ENCODE data around the gene PKP3. TPM values are rescaled to one million over a fixed set of nuclear protein-coding genes. Genes with fewer than 3 reads are reported as not detected.
"Not testable (repeated sequence)": the region's sequence is repeated elsewhere in the genome, so short reads cannot be mapped to it uniquely, and the experiment has no call there.

PKP3 gene
- total RNA-seq, 2 experiments from 2014 or later, result not detected

DNA sequence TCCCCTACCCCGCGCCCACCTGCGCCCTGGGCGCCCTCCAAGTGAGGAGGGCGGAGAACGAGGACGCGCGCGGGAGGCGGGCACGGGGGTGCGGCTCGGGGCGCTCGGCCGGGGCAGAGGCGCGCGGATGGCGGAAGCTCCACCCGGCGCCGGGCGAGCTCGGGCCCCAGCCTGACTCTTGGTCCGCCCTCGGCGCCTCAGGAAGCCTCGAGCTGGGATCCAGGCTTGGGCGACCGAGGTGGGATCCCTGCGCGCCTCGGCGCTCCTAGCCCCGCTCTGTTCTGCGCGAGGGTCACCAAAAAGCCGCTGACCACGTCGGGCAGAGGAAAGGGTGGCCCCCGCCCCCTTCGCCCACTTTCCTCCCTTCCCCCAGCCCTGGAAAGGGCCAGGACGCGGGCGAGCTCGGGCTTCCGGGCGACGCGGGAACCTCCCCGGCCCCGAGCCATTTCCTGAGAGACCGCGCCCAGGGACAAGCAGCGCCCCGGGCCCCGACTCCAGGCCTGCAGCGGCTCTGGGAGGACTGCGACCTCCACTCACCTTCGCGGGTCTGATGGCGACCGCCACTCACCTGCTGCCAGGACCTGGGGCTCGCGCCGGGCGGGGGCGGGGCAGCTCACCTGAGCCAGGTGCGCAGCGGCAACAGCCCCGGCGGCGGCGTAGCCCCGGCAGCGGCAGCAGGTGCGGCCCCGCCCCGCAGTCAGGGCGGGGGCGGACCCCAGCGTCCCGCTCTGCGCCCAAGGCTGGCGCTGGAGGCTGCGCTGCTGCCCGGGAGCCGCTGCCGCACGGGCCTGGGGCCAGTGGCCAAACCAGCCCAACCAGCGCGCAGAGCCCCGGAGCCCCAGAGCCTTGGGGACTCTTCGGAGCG, 23.0 kb downstream of the PKP3 start:
- H3K4me3 Mint-ChIP-seq, result peak overlapping the region; percentile 76
- no peaks in the 10 kb centered on the region for H3K36me3 Mint-ChIP-seq
- H3K4me1 Mint-ChIP-seq, result peaks cover 25% of the 10 kb centered on the region

DNA sequence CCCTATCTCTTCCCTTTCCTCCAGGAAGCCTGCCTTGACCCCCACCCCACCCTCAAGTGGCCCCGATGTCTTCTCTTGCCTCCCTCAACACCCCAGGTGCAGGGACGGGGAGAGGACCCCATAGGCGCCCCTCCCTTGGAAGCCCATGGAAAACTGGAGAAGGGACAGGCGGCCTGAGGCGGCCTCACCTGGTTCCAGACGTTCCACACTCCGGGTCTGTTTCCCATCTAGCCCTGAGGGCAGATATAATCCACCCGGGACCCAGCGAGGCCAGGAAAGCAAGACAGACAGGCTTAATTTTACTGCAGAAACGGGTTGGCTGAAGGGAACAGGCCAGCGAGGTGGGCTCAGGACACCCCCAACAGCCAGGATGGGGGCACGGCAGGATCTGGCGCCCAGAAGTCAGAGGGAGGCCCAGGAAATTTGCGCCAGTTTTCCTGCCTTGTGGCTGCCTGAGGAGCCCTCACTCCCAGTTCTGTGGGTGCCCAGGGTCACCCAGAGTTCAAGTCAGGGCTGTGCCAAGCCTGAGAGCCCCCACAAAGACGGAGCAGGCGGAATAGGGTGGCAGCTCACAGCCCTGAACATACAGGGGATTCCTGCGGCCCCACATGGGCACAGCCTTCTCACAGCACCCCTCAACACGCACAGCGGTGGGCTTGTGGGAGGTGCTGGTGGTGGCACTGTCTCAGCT, 23.8 kb downstream of the PKP3 start:
- Mint-ChIP-seq H3K4me3 (peak overlapping the region; percentile 70), H3K4me1 (peaks cover 25% of the 10 kb centered on the region), H3K36me3 (peaks cover under 1% of the 10 kb centered on the region), H3K27ac (no peak overlapping the region), H3K27me3 (no peaks in the 10 kb centered on the region), H3K9me3 (no peaks in the 10 kb centered on the region)
- DNase-seq, result no peak

More for the DNA sequence above, 23.0 kb downstream of the PKP3 start:
- Mint-ChIP-seq H3K27ac (no peak overlapping the region), H3K27me3 (no peaks in the 10 kb centered on the region), H3K9me3 (no peaks in the 10 kb centered on the region)
- DNase-seq, result peak; percentile 60

DNA sequence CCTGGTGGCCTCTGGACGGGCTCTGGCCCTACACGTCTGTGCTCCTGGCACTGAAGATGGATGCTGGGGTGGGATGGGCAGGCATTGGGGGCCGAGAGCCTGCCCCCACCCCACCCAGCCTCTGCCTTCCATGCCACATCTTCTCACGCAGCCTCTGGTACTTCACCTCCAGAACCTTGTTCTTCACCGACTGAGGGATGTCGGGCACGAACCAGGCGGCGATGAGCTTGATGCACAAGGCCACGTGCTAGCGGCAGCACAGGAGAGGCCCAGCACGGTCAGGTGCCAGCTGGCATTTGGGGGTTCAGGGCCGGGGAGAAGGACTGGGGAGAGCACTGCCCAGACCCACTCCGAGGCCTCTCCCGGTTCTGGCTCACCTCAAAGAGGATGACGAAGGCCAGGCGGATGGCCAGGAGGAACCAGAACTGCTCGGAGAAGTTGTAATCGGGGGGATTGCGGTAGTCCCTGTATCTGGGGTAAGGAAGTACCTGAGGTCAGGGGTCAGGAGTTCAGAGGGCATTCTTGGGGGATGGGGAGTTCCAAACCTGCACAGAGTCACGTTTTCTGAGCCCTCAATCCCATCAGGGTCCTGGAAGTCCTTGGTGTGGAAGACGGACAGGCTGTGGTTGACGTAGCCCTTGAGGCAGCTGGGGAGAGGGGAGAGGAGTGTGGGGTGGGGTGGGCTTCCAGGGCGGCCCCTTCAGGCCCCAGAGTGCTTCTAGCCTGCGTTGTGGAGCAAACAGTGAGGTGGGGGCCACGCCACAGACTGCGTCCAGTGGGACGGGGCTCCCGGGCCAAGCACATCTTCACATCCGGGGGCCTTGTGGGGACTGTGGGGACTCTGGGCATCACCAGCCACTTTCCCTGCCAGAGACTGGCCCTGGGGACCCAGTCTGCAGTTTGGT, 24.6 kb downstream of the PKP3 start:
- Mint-ChIP-seq H3K4me1 (peaks cover 18% of the 10 kb centered on the region), H3K27ac (no peak overlapping the region), H3K36me3 (peaks cover 4% of the 10 kb centered on the region), H3K9me3 (no peaks in the 10 kb centered on the region), H3K27me3 (no peaks in the 10 kb centered on the region), H3K4me3 (no peak overlapping the region)
- no peak for DNase-seq

DNA sequence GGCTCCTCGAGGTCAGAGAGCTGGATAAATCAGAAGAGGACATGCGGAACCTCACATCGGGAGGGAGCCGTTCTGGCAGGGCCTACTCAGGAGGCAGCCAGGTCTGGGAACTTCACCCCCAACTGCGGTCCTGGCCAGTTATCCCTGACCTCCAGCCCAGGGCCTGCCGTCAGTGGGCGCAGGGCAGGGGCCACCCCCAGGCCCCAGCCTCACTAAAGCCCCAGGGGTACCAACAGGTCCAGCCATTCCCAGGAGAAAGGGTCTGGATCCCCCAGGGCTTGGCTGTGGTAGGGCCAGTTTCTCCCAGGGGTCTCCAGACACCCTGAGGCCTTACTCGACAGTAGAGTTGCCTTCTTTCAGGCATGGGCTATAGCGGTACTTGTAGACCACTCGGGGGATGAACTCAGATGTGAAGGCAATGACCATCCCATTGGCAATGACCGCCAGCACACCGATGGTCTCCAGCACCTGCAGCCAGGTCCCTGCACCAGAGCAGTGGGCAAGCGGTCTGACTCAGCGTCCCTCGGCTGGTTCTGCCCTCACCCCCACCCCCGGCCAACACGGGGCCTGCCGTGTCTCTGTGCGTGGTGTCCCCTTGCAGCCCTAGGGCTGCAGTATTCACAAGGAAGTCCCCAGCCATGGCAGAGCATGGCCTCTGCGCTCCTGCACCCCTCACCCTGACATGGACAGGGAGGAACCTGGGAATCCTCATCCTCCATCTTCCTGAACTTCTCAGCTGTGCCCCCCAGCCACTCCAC, 25.4 kb downstream of the PKP3 start:
- H3K27me3 Mint-ChIP-seq, result no peaks in the 10 kb centered on the region
- H3K4me3 Mint-ChIP-seq, result no peak overlapping the region
- DNase-seq, result no peak
- peaks cover 6% of the 10 kb centered on the region for H3K36me3 Mint-ChIP-seq
- H3K9me3 Mint-ChIP-seq, result no peaks in the 10 kb centered on the region
- H3K4me1 Mint-ChIP-seq, result peaks cover 15% of the 10 kb centered on the region
- H3K27ac Mint-ChIP-seq, result no peak overlapping the region

DNA sequence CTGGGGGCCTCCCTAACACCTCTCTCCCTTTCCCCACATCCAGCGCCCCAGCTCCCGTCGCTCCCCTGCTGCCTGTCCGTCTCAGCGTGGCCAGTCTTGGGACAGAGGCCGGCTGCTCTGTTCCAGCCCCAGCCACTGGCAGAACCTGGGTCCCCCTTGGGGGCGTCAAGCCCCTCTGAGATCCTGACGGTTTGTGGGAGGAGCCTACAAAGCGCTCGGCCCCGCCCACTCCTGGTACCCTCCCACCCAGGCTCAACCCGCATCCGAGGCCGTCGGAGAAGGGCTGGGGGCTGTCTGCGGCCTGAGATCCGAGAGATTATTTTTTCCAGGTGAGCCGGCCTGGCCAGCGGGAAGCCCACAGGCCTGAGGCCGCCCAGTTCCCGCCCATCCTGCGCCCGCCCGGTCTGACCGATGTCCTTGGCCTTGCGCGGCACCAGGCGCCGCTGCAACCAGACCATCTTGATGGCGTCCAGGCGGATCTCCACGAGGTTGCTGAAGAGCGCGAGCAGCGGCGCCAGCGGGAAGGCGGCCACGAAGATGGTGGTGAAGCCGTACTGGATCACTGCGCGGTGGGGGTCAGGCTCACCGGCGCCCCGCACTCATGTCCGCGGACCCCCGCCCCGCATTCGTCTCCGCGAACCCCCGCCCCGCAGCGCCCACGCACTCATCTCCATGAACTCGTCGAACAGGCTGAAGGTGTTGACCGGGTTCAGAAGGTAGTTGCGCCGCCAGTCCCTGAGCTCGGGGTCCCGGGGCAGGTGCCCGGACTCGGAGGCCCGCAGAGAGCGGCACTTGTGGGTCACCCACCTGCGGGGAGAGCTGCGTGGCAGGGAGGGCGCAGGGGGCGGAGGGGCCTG, 26.3 kb downstream of the PKP3 start:
- DNase-seq, result no peak
- Mint-ChIP-seq H3K9me3 (no peaks in the 10 kb centered on the region), H3K27ac (no peak overlapping the region), H3K4me3 (no peak overlapping the region), H3K4me1 (peaks cover 8% of the 10 kb centered on the region), H3K27me3 (no peaks in the 10 kb centered on the region), H3K36me3 (peaks cover 11% of the 10 kb centered on the region)

DNA sequence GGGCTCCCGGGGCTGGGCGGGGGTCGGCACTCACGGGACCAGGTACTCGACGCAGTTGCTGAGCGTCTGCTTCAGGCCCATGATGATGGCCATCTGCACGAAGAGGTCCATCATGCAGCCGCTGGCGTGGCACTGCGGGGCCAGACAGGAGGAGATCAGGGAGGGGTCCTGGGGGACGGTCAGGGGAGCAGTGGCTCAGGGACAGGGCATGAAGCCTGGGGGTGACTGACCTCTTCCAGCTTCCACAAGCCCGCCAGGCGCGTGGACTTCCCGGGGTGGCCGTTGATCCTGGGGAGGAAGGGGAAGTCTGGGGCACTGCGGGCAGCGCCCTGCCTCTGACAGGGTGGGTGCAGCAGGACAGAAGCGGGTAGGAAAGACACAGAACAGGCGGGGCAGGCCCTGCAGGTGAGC, 26.9 kb downstream of the PKP3 start:
- DNase-seq, result no peak
- peaks cover 15% of the 10 kb centered on the region for H3K36me3 Mint-ChIP-seq
- H3K4me1 Mint-ChIP-seq, result peaks cover 4% of the 10 kb centered on the region
- no peak overlapping the region for H3K27ac Mint-ChIP-seq
- no peak overlapping the region for H3K4me3 Mint-ChIP-seq
- H3K9me3 Mint-ChIP-seq, result no peaks in the 10 kb centered on the region
- H3K27me3 Mint-ChIP-seq, result no peaks in the 10 kb centered on the region

DNA sequence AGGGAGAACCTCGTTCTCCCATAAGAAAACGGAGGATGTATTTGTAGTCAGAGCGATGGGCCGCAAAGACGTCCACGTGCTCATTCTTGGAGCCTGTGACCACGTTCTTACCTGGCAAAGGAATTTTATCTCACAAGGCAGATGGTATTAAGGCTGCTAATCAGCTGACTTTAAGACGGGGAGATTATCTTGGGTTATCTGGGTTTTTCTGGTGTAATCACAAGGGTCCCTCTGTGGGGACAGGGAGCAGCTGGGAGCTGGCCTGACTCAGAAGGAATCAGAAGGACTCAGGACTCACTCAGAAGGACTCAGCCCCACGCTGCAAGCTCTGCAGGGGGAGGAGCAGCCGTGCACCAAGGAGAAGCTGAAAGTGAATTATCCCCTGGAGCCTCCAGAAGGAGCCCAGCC, 28.2 kb downstream of the PKP3 start:
- H3K4me3 Mint-ChIP-seq, result no peak overlapping the region
- H3K27ac Mint-ChIP-seq, result no peak overlapping the region
- H3K27me3 Mint-ChIP-seq, result no peaks in the 10 kb centered on the region
- no peak for DNase-seq
- no peaks in the 10 kb centered on the region for H3K9me3 Mint-ChIP-seq
- peaks cover 15% of the 10 kb centered on the region for H3K36me3 Mint-ChIP-seq
- no peaks in the 10 kb centered on the region for H3K4me1 Mint-ChIP-seq

DNA sequence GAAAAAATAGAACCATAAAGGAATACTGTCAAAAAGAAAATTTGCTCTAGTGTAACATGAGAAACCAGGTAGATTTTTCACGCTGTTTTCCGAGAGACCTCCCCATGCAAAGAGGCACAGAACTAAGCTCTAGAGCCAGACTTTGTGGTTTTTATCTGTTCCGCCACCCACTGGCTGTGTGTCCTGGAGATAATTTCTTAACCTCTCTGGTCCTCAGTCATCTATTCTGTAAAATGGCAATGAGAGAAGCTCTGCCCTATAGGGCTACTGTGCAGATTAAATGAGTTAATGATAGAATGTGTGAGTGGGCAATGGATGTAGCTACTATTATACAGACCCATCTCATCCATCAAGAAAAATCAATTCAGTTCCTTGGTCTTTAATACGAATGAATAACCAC, 30.2 kb downstream of the PKP3 start:
- no peak for DNase-seq
- peaks cover 15% of the 10 kb centered on the region for H3K36me3 Mint-ChIP-seq
- H3K27ac Mint-ChIP-seq, result no peak overlapping the region
- H3K27me3 Mint-ChIP-seq, result no peaks in the 10 kb centered on the region
- H3K4me1 Mint-ChIP-seq, result no peaks in the 10 kb centered on the region
- no peaks in the 10 kb centered on the region for H3K9me3 Mint-ChIP-seq
- H3K4me3 Mint-ChIP-seq, result no peak overlapping the region

DNA sequence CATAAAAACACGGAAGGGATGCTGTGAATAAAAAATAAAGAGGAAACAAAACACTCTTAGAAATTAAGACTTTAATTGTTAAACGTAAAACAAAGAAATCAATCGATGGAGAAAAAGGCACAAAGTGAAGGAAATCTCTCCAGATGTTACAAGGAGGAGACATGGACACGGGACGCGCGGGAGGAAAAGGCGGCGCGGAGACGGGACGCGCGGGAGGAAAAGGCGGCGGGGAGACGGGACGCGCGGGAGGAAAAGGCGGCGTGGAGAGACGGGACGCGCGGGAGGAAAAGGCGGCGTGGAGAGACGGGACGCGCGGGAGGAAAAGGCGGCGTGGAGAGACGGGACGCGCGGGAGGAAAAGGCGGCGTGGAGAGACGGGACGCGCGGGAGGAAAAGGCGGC, 30.8 kb downstream of the PKP3 start:
- H3K4me1 Mint-ChIP-seq, H3K9me3 Mint-ChIP-seq, H3K27ac Mint-ChIP-seq, H3K4me3 Mint-ChIP-seq, DNase-seq, H3K27me3 Mint-ChIP-seq: not testable (repeated sequence)
- H3K36me3 Mint-ChIP-seq, result peaks cover 15% of the 10 kb centered on the region

DNA sequence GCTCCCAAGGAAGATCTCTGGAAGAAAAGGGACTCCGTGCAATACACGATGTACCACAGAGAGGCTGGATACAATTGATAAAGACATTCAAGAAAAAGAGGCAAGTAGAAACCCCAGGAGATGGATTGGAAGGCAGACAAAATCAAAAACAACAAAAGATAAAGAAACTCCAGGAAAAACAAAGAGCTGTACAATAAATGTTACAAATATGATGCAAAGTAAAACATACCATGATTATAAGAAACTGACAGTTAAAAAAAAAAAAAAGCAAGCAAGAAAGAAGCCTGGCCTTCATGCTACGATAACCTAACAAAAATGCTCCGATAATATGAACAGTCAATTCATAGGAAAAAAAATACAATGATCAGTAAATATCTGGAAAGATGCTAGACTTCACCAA, 31.3 kb downstream of the PKP3 start:
- H3K4me1 Mint-ChIP-seq, result no peaks in the 10 kb centered on the region
- no peaks in the 10 kb centered on the region for H3K27me3 Mint-ChIP-seq
- peaks cover 15% of the 10 kb centered on the region for H3K36me3 Mint-ChIP-seq
- no peak overlapping the region for H3K27ac Mint-ChIP-seq
- H3K4me3 Mint-ChIP-seq, result no peak overlapping the region
- no peaks in the 10 kb centered on the region for H3K9me3 Mint-ChIP-seq
- no peak for DNase-seq

DNA sequence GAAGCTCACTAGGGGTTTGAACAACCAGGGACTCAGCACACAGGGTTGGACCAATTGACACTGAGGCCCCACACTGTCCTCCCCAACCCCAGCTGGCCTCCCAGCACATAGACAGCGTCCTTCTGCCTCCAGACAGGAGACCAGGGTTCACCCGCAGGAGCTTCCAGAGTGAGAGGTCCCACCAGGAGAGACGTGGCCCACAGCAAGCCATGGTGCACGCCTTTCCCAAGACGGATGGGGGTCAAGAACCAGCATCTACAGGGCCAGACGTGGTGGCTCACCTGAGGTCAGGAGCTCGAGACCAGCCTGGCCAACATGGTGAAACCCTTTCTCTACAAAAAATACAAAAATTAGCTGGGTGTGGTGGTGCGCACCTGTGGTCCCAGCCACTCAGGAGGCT, 32.8 kb downstream of the PKP3 start:
- no peak overlapping the region for H3K27ac Mint-ChIP-seq

DNA sequence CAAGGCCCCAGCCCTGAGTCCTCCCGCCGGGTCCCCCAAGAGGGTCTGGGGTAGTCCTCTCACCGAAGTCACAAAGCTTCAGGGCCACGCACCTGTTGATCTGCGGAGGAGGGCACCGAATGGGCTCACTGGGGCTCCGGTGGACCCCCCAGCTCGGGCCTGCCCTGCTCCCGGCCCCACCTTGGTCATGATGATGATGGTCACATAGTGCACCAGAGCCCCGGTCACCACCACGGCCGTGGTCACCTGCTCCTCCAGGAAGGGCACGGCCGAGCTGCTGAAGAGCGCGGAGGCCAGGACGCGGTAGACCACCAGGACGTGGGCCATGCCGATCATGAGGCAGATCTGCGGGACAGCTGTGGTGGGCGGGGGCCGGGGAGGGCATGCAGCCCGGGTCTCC, 34.3 kb downstream of the PKP3 start:
- Mint-ChIP-seq H3K9me3 (no peaks in the 10 kb centered on the region), H3K36me3 (peaks cover 13% of the 10 kb centered on the region), H3K4me3 (no peak overlapping the region), H3K27me3 (no peaks in the 10 kb centered on the region), H3K27ac (no peak overlapping the region), H3K4me1 (no peaks in the 10 kb centered on the region)
- DNase-seq, result no peak

More for the DNA sequence above, 32.8 kb downstream of the PKP3 start:
- Mint-ChIP-seq H3K4me1 (no peaks in the 10 kb centered on the region), H3K27me3 (no peaks in the 10 kb centered on the region), H3K4me3 (no peak overlapping the region), H3K9me3 (no peaks in the 10 kb centered on the region), H3K36me3 (peaks cover 15% of the 10 kb centered on the region)
- no peak for DNase-seq

DNA sequence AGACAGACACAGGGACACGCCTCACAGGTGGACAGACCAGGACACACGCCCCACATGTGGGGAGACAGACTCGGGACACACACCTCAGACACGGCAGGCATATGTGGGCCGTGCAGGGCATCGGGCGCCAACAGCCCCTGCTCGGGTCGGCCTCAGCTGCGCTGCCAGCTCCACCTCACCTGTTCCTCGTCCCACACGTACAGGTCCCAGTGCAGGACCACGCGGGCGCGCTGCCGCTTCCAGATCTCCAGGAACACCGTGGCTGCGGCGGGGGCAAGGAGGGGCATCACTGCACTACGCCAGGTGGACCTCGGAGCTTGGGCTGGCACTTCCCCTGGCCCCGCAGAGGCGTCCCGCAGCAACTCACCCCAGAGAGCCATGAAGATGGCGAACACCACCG, 35.4 kb downstream of the PKP3 start:
- Mint-ChIP-seq H3K36me3 (peaks cover 12% of the 10 kb centered on the region), H3K9me3 (no peaks in the 10 kb centered on the region), H3K27ac (no peak overlapping the region), H3K4me1 (no peaks in the 10 kb centered on the region), H3K27me3 (no peaks in the 10 kb centered on the region), H3K4me3 (no peak overlapping the region)
- DNase-seq, result no peak
